Liver (tissue), 9 donors: ENCODE measurements around the gene PTPN18. TPM values are rescaled to one million over a fixed set of nuclear protein-coding genes. Genes with fewer than 3 reads are reported as not detected.

Experiments
- DNase-seq: peaks from one replicate; pipeline ENCODE4 v3.0.0-alpha.2; 2017; ENCODE audit warnings: low spot score
- H3K27ac ChIP-seq, 2 donors: one replicate each; pipeline ENCODE4 v1.7.0; 2013; ENCODE audit warnings: inconsistent platforms in 2 of 2, low read length in 2 of 2, control low read depth in 1 of 2, low read depth in 1 of 2, mild to moderate bottlenecking in 1 of 2
- H3K27me3 ChIP-seq, 4 donors: one replicate each; pipeline versions ENCODE4 v1.6.1 to v1.7.0; 2013; ENCODE audit warnings: low read length in 3 of 4, inconsistent platforms in 1 of 4, mild to moderate bottlenecking in 1 of 4, moderate library complexity in 1 of 4; ENCODE audit not compliant: control insufficient read depth in 4 of 4, insufficient read depth in 4 of 4
- H3K36me3 ChIP-seq, 4 donors: one replicate each; pipeline versions ENCODE4 v1.6.1 to v1.7.0; 2013; ENCODE audit warnings: low read length in 3 of 4, mild to moderate bottlenecking in 3 of 4, low read depth in 1 of 4, moderate library complexity in 1 of 4; ENCODE audit not compliant: control insufficient read depth in 4 of 4, insufficient read depth in 3 of 4
- H3K4me1 ChIP-seq, 4 donors: one replicate each; pipeline versions ENCODE4 v1.6.1 to v1.7.0; 2013; ENCODE audit warnings: low read length in 3 of 4, mild to moderate bottlenecking in 3 of 4, moderate library complexity in 1 of 4; ENCODE audit not compliant: control insufficient read depth in 4 of 4, insufficient read depth in 4 of 4
- H3K4me3 ChIP-seq, 3 donors: one replicate each; pipeline versions ENCODE4 v1.6.1 to v1.7.0; 2013; ENCODE audit warnings: low read length in 3 of 3, control low read depth in 1 of 3, low read depth in 1 of 3, mild to moderate bottlenecking in 1 of 3
- H3K9ac ChIP-seq, 2 donors: one replicate each; pipeline ENCODE4 v1.7.0; 2013; ENCODE audit warnings: low read length in 2 of 2, mild to moderate bottlenecking in 2 of 2, moderate library complexity in 2 of 2, control low read depth in 1 of 2, low read depth in 1 of 2
- H3K9me3 ChIP-seq, 4 donors: one replicate each; pipeline versions ENCODE4 v1.6.1 to v1.7.0; 2013; ENCODE audit warnings: low read length in 3 of 4; ENCODE audit not compliant: control insufficient read depth in 4 of 4
- EGR1 ChIP-seq, 2 donors: IDR thresholded peaks; 2 replicates each; pipeline ENCODE4 v1.6.1; 2016 to 2018; ENCODE audit warnings: antibody characterized with exemption in 2 of 2, low read depth in 2 of 2
- FOXA1 ChIP-seq: IDR thresholded peaks from 2 replicates; pipeline ENCODE4 v1.6.1; 2016; ENCODE audit warnings: antibody characterized with exemption
- FOXA2 ChIP-seq: IDR thresholded peaks from 2 replicates; pipeline ENCODE4 v1.6.1; 2016; ENCODE audit warnings: antibody characterized with exemption
- GABPA ChIP-seq, 2 donors: IDR thresholded peaks in 1 of 2; conservative IDR thresholded peaks in 1 of 2; 2 replicates each; pipeline ENCODE4 v1.6.1; 2016; ENCODE audit warnings: antibody characterized with exemption in 2 of 2, mild to moderate bottlenecking in 1 of 2, moderate library complexity in 1 of 2
- HNF4A ChIP-seq, 2 donors: conservative IDR thresholded peaks; 2 replicates each; pipeline ENCODE4 v1.6.1; 2016; ENCODE audit warnings: antibody characterized with exemption in 2 of 2, mild to moderate bottlenecking in 2 of 2
- HNF4G ChIP-seq: IDR thresholded peaks from 2 replicates; pipeline ENCODE4 v1.6.1; 2016; ENCODE audit warnings: antibody characterized with exemption
- JUND ChIP-seq, 2 donors: IDR thresholded peaks; 2 replicates each; pipeline ENCODE4 v1.6.1; 2016; ENCODE audit warnings: antibody characterized with exemption in 2 of 2
- NR2F2 ChIP-seq: IDR thresholded peaks from 2 replicates; pipeline ENCODE4 v1.6.1; 2016; ENCODE audit warnings: antibody characterized with exemption
- RAD21 ChIP-seq, 2 donors: IDR thresholded peaks; 2 replicates each; pipeline ENCODE4 v1.6.1; 2016; ENCODE audit warnings: antibody characterized with exemption in 2 of 2, mild to moderate bottlenecking in 2 of 2
- RXRA ChIP-seq, 2 donors: IDR thresholded peaks; 2 replicates each; pipeline ENCODE4 v1.6.1; 2017 to 2018; ENCODE audit warnings: antibody characterized with exemption in 2 of 2, mild to moderate bottlenecking in 1 of 2
- SP1 ChIP-seq: IDR thresholded peaks from 2 replicates; pipeline ENCODE4 v1.6.1; 2018; ENCODE audit warnings: antibody characterized with exemption, mild to moderate bottlenecking
- TAF1 ChIP-seq: conservative IDR thresholded peaks from 2 replicates; pipeline ENCODE4 v1.6.1; 2016; ENCODE audit warnings: antibody characterized with exemption, mild to moderate bottlenecking
- YY1 ChIP-seq: IDR thresholded peaks from 2 replicates; pipeline ENCODE4 v1.6.1; 2016; ENCODE audit warnings: antibody characterized with exemption, mild to moderate bottlenecking
- WGBS: extraction: QIAGEN DNeasy Blood & Tissue Kit; methylation state at CpG from one replicate; pipeline ENCODE4 v1.1.7; 2013; 5-methylcytosine and 5-hydroxymethylcytosine counted together
- polyA plus RNA-seq, 2 donors: library from polyadenylated mRNA; stranded (reverse) in 1 of 2; unstranded in 1 of 2; fragments of 200-250 nt in 1 of 2; fragments of >200 nt in 1 of 2; fragmentation: Nextera tagmentation in 1 of 2; extraction: Ambion mirVana in 1 of 2; gene quantifications; one replicate each; pipeline versions ENCODE4 v1.2.1 to v1.2.3, GENCODE V29; 2013 to 2015
- total RNA-seq, 2 donors: library from RNA; depleted of rRNA; stranded (reverse); fragments of >200 nt; gene quantifications; one replicate each; pipeline ENCODE4 v1.2.3, GENCODE V29; 2014
- TF ChIP-seq, protein P1 (sequence below): IDR thresholded peaks from 2 replicates; pipeline ENCODE4 v1.6.1; 2016; ENCODE audit warnings: antibody characterized with exemption, mild to moderate bottlenecking
- TF ChIP-seq, protein P2 (sequence below): IDR thresholded peaks from 2 replicates; pipeline ENCODE4 v1.6.1; 2016; ENCODE audit warnings: antibody characterized with exemption
- TF ChIP-seq, protein P3 (sequence below): IDR thresholded peaks from 2 replicates; pipeline ENCODE4 v1.6.1; 2016; ENCODE audit warnings: antibody characterized with exemption
- TF ChIP-seq, protein P4 (sequence below): IDR thresholded peaks from 2 replicates; pipeline ENCODE4 v1.6.1; 2016; ENCODE audit warnings: antibody characterized with exemption
- TF ChIP-seq, protein P5 (sequence below): fragments of 150-350 bp; IDR thresholded peaks from 2 replicates; pipeline ENCODE4 v1.5.1; 2017; ENCODE audit warnings: improper control_type of control experiment, low read depth, low read length; ENCODE audit not compliant: missing input control
- donor health status: healthy.
- donor health status: healthy.
- donor health status: healthy.
- donor health status: healthy.
- donor health status: healthy.

PTPN18 gene
- total and polyA plus RNA-seq, 4 donors = 14.0 to 28.6 (median 16.7) TPM

DNA sequence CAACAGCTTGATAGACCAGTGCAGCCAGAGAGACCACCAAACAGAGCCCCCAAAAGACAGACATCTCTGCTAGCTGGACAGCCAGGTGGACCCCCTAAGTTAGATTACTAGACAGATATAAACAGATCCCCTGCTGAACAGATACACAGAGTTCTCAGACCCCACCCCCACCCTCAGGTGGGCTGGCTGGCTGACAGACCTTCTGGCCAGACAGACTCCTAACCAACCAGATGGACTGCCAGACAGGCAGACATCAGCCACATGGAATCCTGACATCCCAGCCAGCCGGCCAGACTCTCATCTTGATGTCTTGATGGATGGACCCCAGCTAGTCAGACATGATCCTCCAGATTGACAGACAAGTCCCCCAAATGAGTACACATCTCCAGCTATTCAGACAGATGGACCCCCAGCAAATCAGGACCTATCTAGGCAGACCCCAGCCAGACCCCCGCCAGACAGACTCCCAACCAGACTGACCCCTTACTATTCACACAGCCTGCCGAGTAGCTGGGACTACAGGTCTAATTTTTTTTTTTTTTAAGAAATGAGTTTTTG is 18.0 kb downstream of the PTPN18 start:
- H3K9me3 ChIP-seq = no peaks in the 10 kb centered on the region
- H3K27ac ChIP-seq = no peak overlapping the region
- no peak overlapping the region for H3K4me3 ChIP-seq
- no peak overlapping the region for H3K9ac ChIP-seq
- H3K36me3 ChIP-seq = peaks cover 0 to 9% (median 0%) of the 10 kb centered on the region in 4 donors
- H3K27me3 ChIP-seq = no peaks in the 10 kb centered on the region
- no peak for DNase-seq
- peaks cover 0 to 3% (median 0%) of the 10 kb centered on the region in 4 donors for H3K4me1 ChIP-seq
- WGBS = 97% methylated on average over 3 of the region's 3 CpGs
- TF ChIP-seq SP1 (no peak), FOXA1 (no peak), NR2F2 (no peak), FOXA2 (no peak), EGR1 (IDR thresholded peaks at IDR 0.05; ENCODE audit: low read depth in 2 of 2) (no peak), YY1 (no peak), GABPA (IDR thresholded peaks at IDR 0.05 in 1 of 2, conservative IDR thresholded peaks at IDR 0.05 in 1 of 2) (no peak), RXRA (IDR thresholded peaks at IDR 0.05) (no peak), HNF4A (conservative IDR thresholded peaks at IDR 0.05) (no peak), HNF4G (no peak), RAD21 (IDR thresholded peaks at IDR 0.05) (no peak), JUND (IDR thresholded peaks at IDR 0.05) (no peak), TAF1 (no peak)
- TF ChIP-seq, protein P1, sequence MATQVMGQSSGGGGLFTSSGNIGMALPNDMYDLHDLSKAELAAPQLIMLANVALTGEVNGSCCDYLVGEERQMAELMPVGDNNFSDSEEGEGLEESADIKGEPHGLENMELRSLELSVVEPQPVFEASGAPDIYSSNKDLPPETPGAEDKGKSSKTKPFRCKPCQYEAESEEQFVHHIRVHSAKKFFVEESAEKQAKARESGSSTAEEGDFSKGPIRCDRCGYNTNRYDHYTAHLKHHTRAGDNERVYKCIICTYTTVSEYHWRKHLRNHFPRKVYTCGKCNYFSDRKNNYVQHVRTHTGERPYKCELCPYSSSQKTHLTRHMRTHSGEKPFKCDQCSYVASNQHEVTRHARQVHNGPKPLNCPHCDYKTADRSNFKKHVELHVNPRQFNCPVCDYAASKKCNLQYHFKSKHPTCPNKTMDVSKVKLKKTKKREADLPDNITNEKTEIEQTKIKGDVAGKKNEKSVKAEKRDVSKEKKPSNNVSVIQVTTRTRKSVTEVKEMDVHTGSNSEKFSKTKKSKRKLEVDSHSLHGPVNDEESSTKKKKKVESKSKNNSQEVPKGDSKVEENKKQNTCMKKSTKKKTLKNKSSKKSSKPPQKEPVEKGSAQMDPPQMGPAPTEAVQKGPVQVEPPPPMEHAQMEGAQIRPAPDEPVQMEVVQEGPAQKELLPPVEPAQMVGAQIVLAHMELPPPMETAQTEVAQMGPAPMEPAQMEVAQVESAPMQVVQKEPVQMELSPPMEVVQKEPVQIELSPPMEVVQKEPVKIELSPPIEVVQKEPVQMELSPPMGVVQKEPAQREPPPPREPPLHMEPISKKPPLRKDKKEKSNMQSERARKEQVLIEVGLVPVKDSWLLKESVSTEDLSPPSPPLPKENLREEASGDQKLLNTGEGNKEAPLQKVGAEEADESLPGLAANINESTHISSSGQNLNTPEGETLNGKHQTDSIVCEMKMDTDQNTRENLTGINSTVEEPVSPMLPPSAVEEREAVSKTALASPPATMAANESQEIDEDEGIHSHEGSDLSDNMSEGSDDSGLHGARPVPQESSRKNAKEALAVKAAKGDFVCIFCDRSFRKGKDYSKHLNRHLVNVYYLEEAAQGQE = no peak
- TF ChIP-seq, protein P2, sequence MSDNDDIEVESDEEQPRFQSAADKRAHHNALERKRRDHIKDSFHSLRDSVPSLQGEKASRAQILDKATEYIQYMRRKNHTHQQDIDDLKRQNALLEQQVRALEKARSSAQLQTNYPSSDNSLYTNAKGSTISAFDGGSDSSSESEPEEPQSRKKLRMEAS = no peak
- TF ChIP-seq, protein P3, sequence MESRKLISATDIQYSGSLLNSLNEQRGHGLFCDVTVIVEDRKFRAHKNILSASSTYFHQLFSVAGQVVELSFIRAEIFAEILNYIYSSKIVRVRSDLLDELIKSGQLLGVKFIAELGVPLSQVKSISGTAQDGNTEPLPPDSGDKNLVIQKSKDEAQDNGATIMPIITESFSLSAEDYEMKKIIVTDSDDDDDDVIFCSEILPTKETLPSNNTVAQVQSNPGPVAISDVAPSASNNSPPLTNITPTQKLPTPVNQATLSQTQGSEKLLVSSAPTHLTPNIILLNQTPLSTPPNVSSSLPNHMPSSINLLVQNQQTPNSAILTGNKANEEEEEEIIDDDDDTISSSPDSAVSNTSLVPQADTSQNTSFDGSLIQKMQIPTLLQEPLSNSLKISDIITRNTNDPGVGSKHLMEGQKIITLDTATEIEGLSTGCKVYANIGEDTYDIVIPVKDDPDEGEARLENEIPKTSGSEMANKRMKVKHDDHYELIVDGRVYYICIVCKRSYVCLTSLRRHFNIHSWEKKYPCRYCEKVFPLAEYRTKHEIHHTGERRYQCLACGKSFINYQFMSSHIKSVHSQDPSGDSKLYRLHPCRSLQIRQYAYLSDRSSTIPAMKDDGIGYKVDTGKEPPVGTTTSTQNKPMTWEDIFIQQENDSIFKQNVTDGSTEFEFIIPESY = no peak
- TF ChIP-seq, protein P4, sequence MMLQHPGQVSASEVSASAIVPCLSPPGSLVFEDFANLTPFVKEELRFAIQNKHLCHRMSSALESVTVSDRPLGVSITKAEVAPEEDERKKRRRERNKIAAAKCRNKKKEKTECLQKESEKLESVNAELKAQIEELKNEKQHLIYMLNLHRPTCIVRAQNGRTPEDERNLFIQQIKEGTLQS = no peak
- TF ChIP-seq, protein P5, sequence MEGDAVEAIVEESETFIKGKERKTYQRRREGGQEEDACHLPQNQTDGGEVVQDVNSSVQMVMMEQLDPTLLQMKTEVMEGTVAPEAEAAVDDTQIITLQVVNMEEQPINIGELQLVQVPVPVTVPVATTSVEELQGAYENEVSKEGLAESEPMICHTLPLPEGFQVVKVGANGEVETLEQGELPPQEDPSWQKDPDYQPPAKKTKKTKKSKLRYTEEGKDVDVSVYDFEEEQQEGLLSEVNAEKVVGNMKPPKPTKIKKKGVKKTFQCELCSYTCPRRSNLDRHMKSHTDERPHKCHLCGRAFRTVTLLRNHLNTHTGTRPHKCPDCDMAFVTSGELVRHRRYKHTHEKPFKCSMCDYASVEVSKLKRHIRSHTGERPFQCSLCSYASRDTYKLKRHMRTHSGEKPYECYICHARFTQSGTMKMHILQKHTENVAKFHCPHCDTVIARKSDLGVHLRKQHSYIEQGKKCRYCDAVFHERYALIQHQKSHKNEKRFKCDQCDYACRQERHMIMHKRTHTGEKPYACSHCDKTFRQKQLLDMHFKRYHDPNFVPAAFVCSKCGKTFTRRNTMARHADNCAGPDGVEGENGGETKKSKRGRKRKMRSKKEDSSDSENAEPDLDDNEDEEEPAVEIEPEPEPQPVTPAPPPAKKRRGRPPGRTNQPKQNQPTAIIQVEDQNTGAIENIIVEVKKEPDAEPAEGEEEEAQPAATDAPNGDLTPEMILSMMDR = no peak
